HUES64 (cell line): ENCODE results near the gene CHRNA5.

Source experiments
- H3K27ac ChIP-seq: 2 replicates; pipeline ENCODE4 v1.7.0; 2013; ENCODE audit warnings: low read depth, low read length, inconsistent platforms
- H3K27me3 ChIP-seq: 2 replicates; pipeline ENCODE4 v1.6.1; 2013; ENCODE audit warnings: mild to moderate bottlenecking, low read length; ENCODE audit not compliant: insufficient read depth
- H3K36me3 ChIP-seq: 2 replicates; pipeline ENCODE4 v1.6.1; 2013; ENCODE audit warnings: mild to moderate bottlenecking, low read length; ENCODE audit not compliant: insufficient read depth
- H3K4me1 ChIP-seq: 2 replicates; pipeline ENCODE4 v1.6.1; 2013; ENCODE audit warnings: mild to moderate bottlenecking, low read length, moderate library complexity; ENCODE audit not compliant: insufficient read depth
- H3K4me3 ChIP-seq: 2 replicates; pipeline ENCODE4 v1.5.1; 2013; ENCODE audit warnings: mild to moderate bottlenecking, low read length, moderate library complexity
- H3K9ac ChIP-seq: 2 replicates; pipeline ENCODE4 v1.6.1; 2013; ENCODE audit warnings: mild to moderate bottlenecking, low read depth, low read length
- H3K9me3 ChIP-seq: 2 replicates; pipeline ENCODE4 v1.6.1; 2013; ENCODE audit warnings: low read depth, low read length; ENCODE audit not compliant: insufficient read depth
- WGBS: fragments of 150-250, 120-280 bp; methylation state at CpG from one replicate; pipeline ENCODE4 v1.1.7; 2013; ENCODE audit warnings: missing lambda C conversion rate; 5-methylcytosine and 5-hydroxymethylcytosine counted together

CHRNA5 gene

DNA sequence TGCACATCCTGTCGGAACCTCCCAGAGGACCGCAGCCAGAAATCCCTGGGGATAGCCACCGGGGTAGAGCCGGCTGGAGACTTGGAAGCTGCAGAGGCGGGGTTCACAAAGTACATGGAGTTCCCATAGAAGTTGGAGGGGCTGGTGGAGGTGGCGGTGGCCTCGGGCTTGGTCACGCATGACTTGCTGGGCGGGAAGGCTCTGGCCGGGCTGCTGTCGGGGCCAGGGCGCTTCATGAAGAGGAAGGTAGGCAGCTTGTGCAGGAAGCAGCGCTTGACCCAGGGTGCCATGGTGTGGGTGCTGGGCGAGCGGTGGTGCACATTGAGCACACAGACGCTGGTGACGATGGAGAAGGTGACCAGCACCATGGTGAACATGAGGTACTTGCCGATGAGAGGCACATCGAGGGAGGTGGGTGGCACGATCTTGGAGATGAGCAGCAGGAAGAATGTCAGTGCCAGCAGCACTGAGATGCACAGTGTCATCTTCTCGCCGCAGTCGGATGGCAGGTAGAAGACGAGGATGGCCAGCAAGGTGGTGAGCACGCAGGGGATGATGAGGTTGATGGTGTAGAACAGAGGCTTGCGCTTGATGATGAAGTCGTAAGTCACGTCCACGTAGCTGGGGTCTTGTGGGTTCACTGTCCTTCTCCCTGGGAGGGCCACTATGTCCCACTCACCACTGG, 63.9 kb downstream of the CHRNA5 start:
- no peaks in the 10 kb centered on the region for H3K36me3 ChIP-seq
- H3K9ac ChIP-seq, result no peak overlapping the region
- H3K27me3 ChIP-seq, result no peaks in the 10 kb centered on the region
- no peak overlapping the region for H3K27ac ChIP-seq
- no peak overlapping the region for H3K4me3 ChIP-seq
- peaks cover 6% of the 10 kb centered on the region; the same call in 1 of the 2 replicates for H3K9me3 ChIP-seq
- WGBS, result 96% methylated on average over 29 of the region's 29 CpGs
- no peaks in the 10 kb centered on the region for H3K4me1 ChIP-seq

GRCh38 chr15:78629716-78630065, 64.4 kb downstream of the CHRNA5 start:
- peaks cover 6% of the 10 kb centered on the region; the same call in 1 of the 2 replicates for H3K9me3 ChIP-seq
- H3K4me3 ChIP-seq, result no peak overlapping the region
- no peaks in the 10 kb centered on the region for H3K36me3 ChIP-seq
- WGBS, result 89% methylated on average over 12 of the region's 12 CpGs
- no peaks in the 10 kb centered on the region for H3K4me1 ChIP-seq
- no peaks in the 10 kb centered on the region for H3K27me3 ChIP-seq
- no peak overlapping the region for H3K27ac ChIP-seq
- H3K9ac ChIP-seq, result no peak overlapping the region

DNA sequence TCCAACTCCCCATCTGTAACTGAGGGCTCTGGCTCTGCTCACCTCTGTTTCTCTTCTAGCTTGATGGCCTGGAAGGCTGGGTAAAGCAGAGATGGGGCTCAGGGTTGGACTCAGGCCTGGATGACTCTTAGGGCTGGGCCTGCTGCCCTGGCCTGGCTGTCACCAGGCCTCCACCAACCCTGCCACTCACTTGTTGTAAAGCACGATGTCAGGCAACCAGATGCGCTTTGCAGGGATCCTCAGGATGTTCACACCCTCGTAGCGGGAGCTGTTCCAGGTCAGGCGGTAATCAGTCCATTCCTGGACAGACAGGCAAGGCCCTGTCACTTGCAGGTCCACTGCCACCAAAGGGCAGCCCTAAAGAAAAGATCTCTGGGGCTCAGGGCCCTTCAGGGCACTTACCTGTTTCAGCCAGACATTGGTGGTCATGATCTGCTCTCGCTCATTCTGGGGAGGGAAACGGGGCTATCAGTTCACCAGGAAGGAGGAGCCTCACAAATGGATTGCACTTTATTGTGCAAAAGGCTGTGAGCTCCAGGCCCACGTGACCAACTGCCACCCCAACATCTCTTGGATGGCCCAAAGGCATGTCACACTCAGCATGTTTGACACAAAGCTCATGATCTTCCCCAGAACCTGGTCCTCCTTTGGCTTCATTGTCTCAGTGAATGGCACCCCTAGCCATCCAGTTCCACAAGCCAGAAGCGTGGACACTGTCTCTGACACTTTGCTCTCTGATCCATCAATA, 65.7 kb downstream of the CHRNA5 start:
- H3K9ac ChIP-seq, result no peak overlapping the region
- WGBS, result 87% methylated on average over 9 of the region's 9 CpGs
- H3K4me1 ChIP-seq, result no peaks in the 10 kb centered on the region
- H3K27me3 ChIP-seq, result no peaks in the 10 kb centered on the region
- no peak overlapping the region for H3K4me3 ChIP-seq
- no peak overlapping the region for H3K27ac ChIP-seq
- H3K9me3 ChIP-seq, result peaks cover 6% of the 10 kb centered on the region; the same call in 1 of the 2 replicates
- H3K36me3 ChIP-seq, result no peaks in the 10 kb centered on the region

DNA sequence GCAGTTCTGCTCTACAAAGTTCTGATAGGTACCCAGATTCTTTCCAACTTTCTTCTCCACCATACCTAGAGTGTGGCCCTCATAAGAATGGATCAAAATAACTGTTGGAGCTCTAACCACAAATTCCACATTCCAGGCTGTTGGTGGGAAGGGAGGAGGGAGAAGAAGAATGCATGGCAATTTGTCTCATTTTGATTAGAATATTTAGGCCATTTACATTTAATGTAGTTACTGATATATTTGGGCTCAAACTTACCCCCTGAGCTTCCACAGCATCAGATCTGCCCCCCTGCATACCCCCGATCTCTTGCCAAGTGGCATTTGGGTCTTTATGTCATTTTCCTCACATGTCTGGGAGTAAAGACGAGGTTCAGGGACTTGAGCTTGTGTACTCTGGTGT, 68.0 kb downstream of the CHRNA5 start:
- H3K4me3 ChIP-seq, result no peak overlapping the region
- H3K27me3 ChIP-seq, result no peaks in the 10 kb centered on the region
- no peaks in the 10 kb centered on the region for H3K36me3 ChIP-seq
- 88% methylated on average over 2 of the region's 2 CpGs for WGBS
- no peak overlapping the region for H3K9ac ChIP-seq
- no peak overlapping the region for H3K27ac ChIP-seq
- H3K4me1 ChIP-seq, result no peaks in the 10 kb centered on the region
- H3K9me3 ChIP-seq, result peaks cover 6% of the 10 kb centered on the region; the same call in 1 of the 2 replicates

DNA sequence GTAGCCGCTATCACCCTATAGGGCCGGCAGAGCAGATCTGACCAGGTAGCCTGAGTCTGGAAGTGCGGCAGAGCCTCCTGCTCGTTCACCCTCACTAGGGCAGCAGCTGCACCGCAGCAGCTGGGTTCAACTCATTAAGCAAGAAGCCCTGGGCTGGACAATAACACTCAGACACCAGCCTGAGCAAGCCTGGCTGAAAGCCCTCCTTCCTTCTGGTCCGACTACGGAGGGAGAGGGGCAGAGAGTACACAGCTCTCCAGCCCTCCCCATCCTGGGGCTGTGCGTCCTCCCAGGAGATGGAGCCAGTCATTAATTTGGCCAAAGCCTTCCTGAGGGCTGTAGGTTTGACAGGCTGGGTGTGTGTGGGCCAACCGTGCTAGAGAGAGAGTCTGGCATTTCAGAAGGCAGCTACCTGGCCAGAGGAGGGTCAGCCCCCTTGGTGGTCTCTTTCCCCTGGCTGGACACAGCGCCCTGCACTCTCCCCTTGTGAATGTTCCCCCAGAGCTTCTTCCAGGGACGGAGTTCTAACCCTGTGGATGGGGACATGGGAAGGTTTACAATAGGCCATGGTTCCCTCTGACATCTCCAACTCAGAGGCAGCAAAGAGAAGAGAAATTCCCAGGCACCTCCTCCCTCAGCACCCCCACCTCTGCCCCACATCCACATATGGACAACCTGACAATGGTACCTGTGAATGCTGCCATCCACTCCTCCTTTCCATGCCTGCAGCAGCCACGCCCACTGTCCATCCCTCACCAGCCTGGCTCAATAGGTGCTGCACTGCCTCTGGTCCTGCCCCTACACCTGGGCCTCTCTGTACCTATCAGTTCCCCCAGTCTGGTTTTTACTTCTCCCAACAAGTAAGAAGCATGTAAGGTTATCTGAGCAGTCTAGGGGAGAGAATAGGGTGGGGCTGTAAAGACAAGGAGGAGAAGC, 69.2 kb downstream of the CHRNA5 start:
- Histone ChIP-seq H3K9ac (no peak overlapping the region), H3K4me3 (no peak overlapping the region), H3K4me1 (no peaks in the 10 kb centered on the region; the same call in 1 of the 2 replicates), H3K27ac (no peak overlapping the region), H3K27me3 (no peaks in the 10 kb centered on the region), H3K9me3 (peaks cover 6% of the 10 kb centered on the region; the same call in 1 of the 2 replicates), H3K36me3 (no peaks in the 10 kb centered on the region)
- WGBS, result 90% methylated on average over 12 of the region's 12 CpGs

- H3K4me3 ChIP-seq, result no peak overlapping the region
- peaks cover 9% of the 10 kb centered on the region for H3K27me3 ChIP-seq
- no peaks in the 10 kb centered on the region for H3K36me3 ChIP-seq
- no peaks in the 10 kb centered on the region; the same call in 1 of the 2 replicates for H3K4me1 ChIP-seq
- H3K9me3 ChIP-seq, result peaks cover 6% of the 10 kb centered on the region; the same call in 1 of the 2 replicates
- WGBS, result 88% methylated on average over 10 of the region's 10 CpGs
- no peak overlapping the region for H3K9ac ChIP-seq
- no peak overlapping the region for H3K27ac ChIP-seq
These were observed 70.0 kb downstream of the CHRNA5 start for GRCh38 chr15:78635346-78635745.

GRCh38 chr15:78636378-78636859, 71.1 kb downstream of the CHRNA5 start:
- Histone ChIP-seq H3K36me3 (no peaks in the 10 kb centered on the region), H3K9me3 (peaks cover 6% of the 10 kb centered on the region; the same call in 1 of the 2 replicates), H3K27me3 (peaks cover 13% of the 10 kb centered on the region), H3K27ac (no peak overlapping the region), H3K4me1 (no peaks in the 10 kb centered on the region; the same call in 1 of the 2 replicates), H3K4me3 (no peak overlapping the region), H3K9ac (no peak overlapping the region)
- 94% methylated on average over 2 of the region's 2 CpGs for WGBS

GRCh38 chr15:78637776-78638435, 72.6 kb downstream of the CHRNA5 start:
- no peak overlapping the region for H3K4me3 ChIP-seq

DNA sequence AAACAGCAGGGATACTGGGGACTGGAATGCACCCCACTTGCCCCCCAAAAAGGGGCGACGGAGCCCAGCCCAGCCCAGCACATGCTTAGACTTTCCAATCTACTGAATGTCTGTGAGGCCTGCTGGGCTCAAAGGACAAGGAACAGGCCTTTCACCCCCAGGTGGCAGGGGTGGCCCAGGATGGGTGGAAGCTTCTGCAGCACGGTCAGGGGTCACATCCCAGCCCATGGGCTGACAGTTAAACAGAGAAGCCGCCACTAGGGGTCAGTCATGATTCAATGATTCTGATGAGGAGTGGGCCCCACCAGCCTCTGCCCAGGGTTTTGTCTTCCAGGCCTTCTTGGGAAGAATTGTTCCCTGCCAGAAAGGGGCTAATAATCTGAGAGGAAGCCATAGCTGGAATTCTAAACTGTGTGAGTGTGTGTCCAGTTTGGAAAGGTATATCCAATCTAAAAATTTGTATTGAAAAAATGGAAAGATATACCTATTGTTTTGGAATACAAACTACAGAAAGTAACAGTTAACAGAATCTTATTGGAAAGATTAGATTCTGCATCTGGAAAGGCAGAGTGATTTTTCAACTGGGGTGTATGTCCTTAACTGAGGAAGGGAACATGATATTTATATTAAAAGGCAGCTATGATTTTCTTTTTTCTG, 73.5 kb downstream of the CHRNA5 start:
- no peak overlapping the region for H3K4me3 ChIP-seq
- H3K36me3 ChIP-seq, result no peaks in the 10 kb centered on the region
- peaks cover 13% of the 10 kb centered on the region for H3K27me3 ChIP-seq
- no peak overlapping the region for H3K27ac ChIP-seq
- H3K9ac ChIP-seq, result no peak overlapping the region
- WGBS, result 43% methylated on average over 4 of the region's 4 CpGs
- no peaks in the 10 kb centered on the region; the same call in none of the 2 replicates for H3K4me1 ChIP-seq
- no peaks in the 10 kb centered on the region for H3K9me3 ChIP-seq

More at GRCh38 chr15:78637776-78638435, 72.6 kb downstream of the CHRNA5 start:
- Histone ChIP-seq H3K9ac (no peak overlapping the region), H3K27ac (no peak overlapping the region), H3K27me3 (peaks cover 13% of the 10 kb centered on the region), H3K36me3 (no peaks in the 10 kb centered on the region), H3K4me1 (no peaks in the 10 kb centered on the region; the same call in none of the 2 replicates), H3K9me3 (peaks cover 6% of the 10 kb centered on the region; the same call in 1 of the 2 replicates)
- WGBS, result 86% methylated on average over 4 of the region's 4 CpGs
